ENCODE measurements around the gene ZFP92. TPM values are rescaled to one million over a fixed set of nuclear protein-coding genes. Genes with fewer than 3 reads are reported as not detected.

ZFP92 gene
- total RNA-seq, 1 donor from 2014 or later = 4.5 TPM

DNA sequence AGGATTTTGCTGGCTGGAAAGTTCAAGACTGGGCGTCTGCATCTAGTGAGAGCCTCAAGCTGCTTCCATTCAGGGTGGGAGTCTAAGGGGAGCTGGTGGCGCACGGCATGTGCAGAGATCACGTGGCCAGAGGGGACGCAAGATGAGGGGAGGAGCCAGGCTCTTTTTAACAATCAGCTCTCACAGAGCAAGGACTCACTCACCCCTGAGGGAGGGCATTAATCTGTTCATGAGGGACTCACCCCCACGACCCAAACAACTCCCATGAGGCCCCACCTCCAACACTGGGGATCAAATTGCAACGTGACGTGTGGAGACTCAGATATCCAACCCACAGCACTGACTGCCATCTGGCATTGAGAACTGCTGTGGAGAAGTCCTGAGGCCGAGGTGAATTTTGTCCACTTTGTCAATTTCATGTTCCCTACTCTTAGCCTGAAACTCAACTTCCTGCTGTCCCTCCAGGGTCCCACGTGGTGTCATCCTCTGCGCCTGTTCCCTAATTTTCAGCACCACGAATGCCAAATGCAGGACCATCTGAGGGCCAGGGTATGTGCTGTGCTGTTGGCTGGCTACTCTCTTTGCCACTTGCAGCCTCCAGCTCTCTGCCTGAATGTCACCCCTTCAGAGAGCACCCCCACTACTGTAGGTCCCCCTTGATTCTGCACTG lies 5.6 kb downstream of the ZFP92 start:
- Histone ChIP-seq H3K4me3 (no peak overlapping the region), H3K4me1 (peaks cover 8% of the 10 kb centered on the region), H3K27me3 (ENCODE audit: low read depth) (no peaks in the 10 kb centered on the region), H3K36me3 (no peaks in the 10 kb centered on the region), H3K9me3 (no peaks in the 10 kb centered on the region), H3K27ac (no peak overlapping the region)
- intact Hi-C loops (cut with DNase I) = no loop called here
- ATAC-seq (no peak), DNase-seq (no peak)
- TF ChIP-seq, protein P1, sequence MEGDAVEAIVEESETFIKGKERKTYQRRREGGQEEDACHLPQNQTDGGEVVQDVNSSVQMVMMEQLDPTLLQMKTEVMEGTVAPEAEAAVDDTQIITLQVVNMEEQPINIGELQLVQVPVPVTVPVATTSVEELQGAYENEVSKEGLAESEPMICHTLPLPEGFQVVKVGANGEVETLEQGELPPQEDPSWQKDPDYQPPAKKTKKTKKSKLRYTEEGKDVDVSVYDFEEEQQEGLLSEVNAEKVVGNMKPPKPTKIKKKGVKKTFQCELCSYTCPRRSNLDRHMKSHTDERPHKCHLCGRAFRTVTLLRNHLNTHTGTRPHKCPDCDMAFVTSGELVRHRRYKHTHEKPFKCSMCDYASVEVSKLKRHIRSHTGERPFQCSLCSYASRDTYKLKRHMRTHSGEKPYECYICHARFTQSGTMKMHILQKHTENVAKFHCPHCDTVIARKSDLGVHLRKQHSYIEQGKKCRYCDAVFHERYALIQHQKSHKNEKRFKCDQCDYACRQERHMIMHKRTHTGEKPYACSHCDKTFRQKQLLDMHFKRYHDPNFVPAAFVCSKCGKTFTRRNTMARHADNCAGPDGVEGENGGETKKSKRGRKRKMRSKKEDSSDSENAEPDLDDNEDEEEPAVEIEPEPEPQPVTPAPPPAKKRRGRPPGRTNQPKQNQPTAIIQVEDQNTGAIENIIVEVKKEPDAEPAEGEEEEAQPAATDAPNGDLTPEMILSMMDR (IDR thresholded peaks at IDR 0.05) = no peak

DNA sequence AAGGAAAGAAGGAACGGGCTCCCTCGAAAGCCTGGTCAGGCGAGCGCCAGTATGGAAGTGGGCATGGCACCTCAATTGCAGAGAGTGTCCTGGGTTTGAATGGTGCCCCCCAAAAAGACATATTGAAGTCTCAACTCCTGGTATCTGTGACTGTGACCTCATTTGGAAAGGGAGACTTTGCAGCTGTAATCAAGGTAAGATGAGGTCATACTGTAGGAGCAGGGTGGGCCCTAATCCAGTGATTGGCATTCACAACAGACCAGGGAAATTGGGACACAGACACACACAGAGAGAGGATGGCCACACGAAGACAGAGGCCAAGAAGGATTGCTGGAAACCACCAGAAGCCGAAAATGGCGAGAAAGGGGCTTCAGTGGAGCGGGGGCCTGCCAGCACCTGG lies 6.4 kb downstream of the ZFP92 start:
- Histone ChIP-seq H3K4me3 (no peak overlapping the region), H3K27me3 (ENCODE audit: low read depth) (no peaks in the 10 kb centered on the region), H3K36me3 (no peaks in the 10 kb centered on the region), H3K4me1 (peaks cover under 1% of the 10 kb centered on the region), H3K9me3 (no peaks in the 10 kb centered on the region), H3K27ac (no peak overlapping the region)
- no peak for DNase-seq
- TF ChIP-seq, protein P1 (IDR thresholded peaks at IDR 0.05) = no peak
- intact Hi-C loops (cut with DNase I) = no loop called here
- no peak for ATAC-seq

DNA sequence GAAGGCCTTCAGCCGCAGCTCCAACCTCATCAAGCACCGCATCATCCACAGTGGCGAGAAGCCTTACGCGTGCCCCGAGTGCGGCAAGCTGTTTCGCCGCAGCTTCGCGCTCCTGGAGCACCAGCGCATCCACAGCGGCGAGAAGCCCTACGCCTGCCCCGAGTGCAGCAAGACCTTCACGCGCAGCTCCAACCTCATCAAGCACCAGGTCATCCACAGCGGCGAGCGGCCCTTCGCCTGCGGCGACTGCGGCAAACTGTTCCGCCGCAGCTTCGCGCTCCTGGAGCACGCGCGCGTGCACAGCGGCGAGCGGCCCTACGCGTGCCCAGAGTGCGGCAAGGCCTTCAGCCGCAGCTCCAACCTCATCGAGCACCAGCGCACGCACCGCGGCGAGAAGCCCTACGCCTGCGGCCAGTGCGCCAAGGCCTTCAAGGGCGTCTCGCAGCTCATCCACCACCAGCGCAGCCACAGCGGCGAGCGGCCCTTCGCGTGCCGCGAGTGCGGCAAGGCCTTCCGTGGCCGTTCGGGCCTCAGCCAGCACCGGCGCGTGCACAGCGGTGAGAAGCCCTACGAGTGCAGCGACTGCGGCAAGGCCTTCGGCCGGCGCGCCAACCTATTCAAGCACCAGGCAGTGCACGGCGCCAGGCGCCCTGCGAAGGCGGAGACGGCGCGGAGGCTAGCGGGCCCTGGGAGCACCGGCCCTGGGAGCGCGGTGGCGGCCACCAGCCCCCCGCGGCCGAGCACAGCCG lies 9.8 kb downstream of the ZFP92 start:
- H3K36me3 ChIP-seq = no peaks in the 10 kb centered on the region
- H3K4me1 ChIP-seq = no peaks in the 10 kb centered on the region
- no peaks in the 10 kb centered on the region for H3K27me3 ChIP-seq (ENCODE audit: low read depth)
- H3K9me3 ChIP-seq = no peaks in the 10 kb centered on the region
- ATAC-seq (no peak), DNase-seq (no peak)
- intact Hi-C loops (cut with DNase I) = no loop called here
- no peak overlapping the region for H3K4me3 ChIP-seq
- TF ChIP-seq, protein P1 (IDR thresholded peaks at IDR 0.05) = no peak
- no peak overlapping the region for H3K27ac ChIP-seq

DNA sequence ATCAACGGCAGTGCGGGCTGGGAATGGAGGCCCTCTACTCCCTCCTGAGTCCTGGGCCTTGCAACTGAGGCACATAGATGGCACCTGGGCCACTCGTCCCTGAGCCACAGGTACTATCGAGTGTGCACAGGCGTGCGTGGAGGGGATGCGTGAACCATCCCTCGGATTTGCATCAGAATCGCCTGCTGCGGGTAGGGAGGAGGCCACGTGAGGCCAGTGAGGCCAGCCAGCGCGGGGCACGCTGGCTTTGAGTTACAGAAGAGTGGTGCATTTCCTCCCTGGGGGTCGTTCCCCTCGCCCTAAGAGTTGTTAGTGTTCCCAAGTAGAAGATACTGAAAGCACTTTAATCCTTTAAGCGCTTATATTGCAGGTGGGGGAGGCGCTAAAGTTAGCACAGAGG lies 10.6 kb downstream of the ZFP92 start:
- H3K4me1 ChIP-seq = no peaks in the 10 kb centered on the region

DNA sequence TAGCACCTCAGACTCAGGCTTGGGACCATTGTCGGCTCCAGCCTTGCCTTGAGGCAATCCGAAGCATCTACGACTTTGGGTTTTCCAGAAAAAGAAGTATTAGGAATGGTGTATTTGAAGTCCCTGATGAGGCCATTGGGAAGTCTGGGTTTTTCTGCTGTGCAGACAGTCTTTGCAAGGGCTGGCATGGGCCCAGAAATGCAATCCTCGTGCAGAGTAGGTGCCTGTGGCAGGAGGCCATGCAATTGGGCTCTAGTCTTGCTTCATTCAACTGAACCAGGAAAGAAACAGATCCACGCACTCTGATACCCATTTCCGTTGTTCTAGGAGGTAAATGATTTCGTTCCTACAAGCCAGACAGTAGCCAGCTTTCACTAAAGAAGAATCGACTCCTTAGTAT lies 12.4 kb downstream of the ZFP92 start:
- no peak overlapping the region for H3K27ac ChIP-seq
- H3K36me3 ChIP-seq = no peaks in the 10 kb centered on the region
- ATAC-seq (peak in 1 of 2 donors; percentile 50), DNase-seq (peak; percentile 66)
- no peaks in the 10 kb centered on the region for H3K9me3 ChIP-seq
- intact Hi-C loops (cut with DNase I) = no loop called here
- H3K4me3 ChIP-seq = no peak overlapping the region
- no peaks in the 10 kb centered on the region for H3K4me1 ChIP-seq
- H3K27me3 ChIP-seq (ENCODE audit: low read depth) = no peaks in the 10 kb centered on the region
- TF ChIP-seq, protein P1 (IDR thresholded peaks at IDR 0.05) = no peak

More for the DNA sequence above, 10.6 kb downstream of the ZFP92 start:
- H3K36me3 ChIP-seq = no peaks in the 10 kb centered on the region
- ATAC-seq = no peak
- TF ChIP-seq, protein P1 (IDR thresholded peaks at IDR 0.05) = no peak
- no peaks in the 10 kb centered on the region for H3K9me3 ChIP-seq
- H3K4me3 ChIP-seq = no peak overlapping the region
- intact Hi-C loops (cut with DNase I) = no loop called here
- DNase-seq = no peak
- H3K27ac ChIP-seq = no peak overlapping the region
- H3K27me3 ChIP-seq (ENCODE audit: low read depth) = no peaks in the 10 kb centered on the region
